Mesendoderm (in vitro differentiated cells): ENCODE data around the gene LGALS1.

ENCODE experiments used
- DNase-seq: peaks from one replicate; pipeline ENCODE4 v3.0.0; 2013
- H2AK5ac ChIP-seq: 2 replicates; pipeline ENCODE4 v1.6.1; 2013; ENCODE audit warnings: low read length, inconsistent platforms
- H2BK120ac ChIP-seq: 2 replicates; pipeline ENCODE4 v1.6.1; 2013; ENCODE audit warnings: low read depth, mild to moderate bottlenecking, low read length, moderate library complexity, mixed read lengths
- H2BK15ac ChIP-seq: replicated peaks from 2 replicates; pipeline ENCODE4 v1.6.1; 2013; ENCODE audit warnings: low read depth, mild to moderate bottlenecking, moderate library complexity
- H2BK5ac ChIP-seq: 2 replicates; pipeline ENCODE4 v1.6.1; 2013; ENCODE audit warnings: low read length, inconsistent platforms
- H3K18ac ChIP-seq: 2 replicates; pipeline ENCODE4 v1.6.1; 2013; ENCODE audit warnings: mild to moderate bottlenecking, low read length, mixed read lengths
- H3K23ac ChIP-seq: one replicate; pipeline ENCODE4 v1.6.1; 2013; ENCODE audit warnings: low read length
- H3K27ac ChIP-seq: 2 replicates; pipeline ENCODE4 v1.5.1; 2013; ENCODE audit warnings: low read depth, mild to moderate bottlenecking, inconsistent platforms, low read length, moderate library complexity
- H3K27me3 ChIP-seq: 2 replicates; pipeline ENCODE4 v1.6.1; 2013; ENCODE audit warnings: low read length, control low read depth, mild to moderate bottlenecking, inconsistent platforms; ENCODE audit not compliant: insufficient read depth, poor library complexity
- H3K36me3 ChIP-seq: 2 replicates; pipeline ENCODE4 v1.6.1; 2013; ENCODE audit warnings: low read length, inconsistent platforms; ENCODE audit not compliant: control insufficient read depth, insufficient read depth
- H3K4ac ChIP-seq: one replicate; pipeline ENCODE4 v1.6.1; 2013; ENCODE audit warnings: low read depth, mild to moderate bottlenecking, low read length, moderate library complexity
- H3K4me1 ChIP-seq: 2 replicates; pipeline ENCODE4 v1.6.1; 2013; ENCODE audit warnings: low read depth, low read length, inconsistent platforms; ENCODE audit not compliant: control insufficient read depth
- H3K4me2 ChIP-seq: 2 replicates; pipeline ENCODE4 v1.6.1; 2013; ENCODE audit warnings: low read length
- H3K4me3 ChIP-seq: 2 replicates; pipeline ENCODE4 v1.5.1; 2013; ENCODE audit warnings: mild to moderate bottlenecking, low read length
- H3K56ac ChIP-seq: one replicate; pipeline ENCODE4 v1.6.1; 2013; ENCODE audit warnings: low read length
- H3K79me1 ChIP-seq: 2 replicates; pipeline ENCODE4 v1.6.1; 2013; ENCODE audit warnings: low read length, inconsistent platforms
- H3K79me2 ChIP-seq: 2 replicates; pipeline ENCODE4 v1.6.1; 2013; ENCODE audit warnings: mild to moderate bottlenecking, low read length; ENCODE audit not compliant: control insufficient read depth, insufficient read depth
- H3K9ac ChIP-seq: 2 replicates; pipeline ENCODE4 v1.6.1; 2013; ENCODE audit warnings: low read length, inconsistent platforms
- H4K5ac ChIP-seq: one replicate; pipeline ENCODE4 v1.6.1; 2013; ENCODE audit warnings: low read length
- H4K8ac ChIP-seq: one replicate; pipeline ENCODE4 v1.6.1; 2013; ENCODE audit warnings: low read depth, mild to moderate bottlenecking, control low read depth, low read length, moderate library complexity
- WGBS: extraction: QIAGEN DNeasy Blood & Tissue Kit; methylation state at CpG from one replicate; pipeline ENCODE4 v1.1.7; 2013; ENCODE audit warnings: low lambda C conversion rate, missing lambda C conversion rate; ENCODE audit not compliant: insufficient coverage; ENCODE audit errors: extremely low coverage; 5-methylcytosine and 5-hydroxymethylcytosine counted together

LGALS1 gene

GRCh38 chr22:37662039-37662438, 13.4 kb upstream of the LGALS1 start:
- Histone ChIP-seq H3K4me2 (no peak overlapping the region), H2BK15ac (no peak overlapping the region), H2AK5ac (no peak overlapping the region), H3K36me3 (no peaks in the 10 kb centered on the region), H3K79me2 (peaks cover 43% of the 10 kb centered on the region), H3K18ac (no peak overlapping the region), H2BK120ac (no peak overlapping the region), H2BK5ac (no peak overlapping the region), H3K27me3 (no peaks in the 10 kb centered on the region), H3K79me1 (peaks cover 34% of the 10 kb centered on the region), H3K27ac (no peak overlapping the region), H3K4ac (no peak overlapping the region), H4K5ac (no peak overlapping the region), H3K56ac (no peak overlapping the region), H4K8ac (no peak overlapping the region), H3K4me1 (peaks cover 4% of the 10 kb centered on the region), H3K23ac (no peak overlapping the region), H3K4me3 (no peak overlapping the region), H3K9ac (no peak overlapping the region)
- DNase-seq, result no peak
- no CpG with 5 or more reads among the region's 5 CpGs for WGBS

- Histone ChIP-seq H3K18ac (no peak overlapping the region), H3K27ac (no peak overlapping the region), H3K4me2 (no peak overlapping the region), H3K36me3 (no peaks in the 10 kb centered on the region), H3K56ac (no peak overlapping the region), H2AK5ac (no peak overlapping the region), H3K27me3 (no peaks in the 10 kb centered on the region), H4K8ac (no peak overlapping the region), H3K79me2 (peaks cover 43% of the 10 kb centered on the region), H3K9ac (no peak overlapping the region), H3K4me3 (no peak overlapping the region), H3K23ac (no peak overlapping the region), H4K5ac (no peak overlapping the region), H2BK15ac (no peak overlapping the region), H3K4me1 (peaks cover 4% of the 10 kb centered on the region), H3K4ac (no peak overlapping the region), H2BK5ac (no peak overlapping the region), H3K79me1 (peaks cover 34% of the 10 kb centered on the region), H2BK120ac (no peak overlapping the region)
- no peak for DNase-seq
- WGBS, result no CpG with 5 or more reads among the region's 16 CpGs
Observed at GRCh38 chr22:37663521-37664140, 11.8 kb upstream of the LGALS1 start.

- Histone ChIP-seq H3K4me3 (no peak overlapping the region), H2BK15ac (no peak overlapping the region), H3K23ac (no peak overlapping the region), H3K18ac (no peak overlapping the region), H3K4ac (no peak overlapping the region), H4K8ac (no peak overlapping the region), H3K4me1 (peaks cover 2% of the 10 kb centered on the region), H3K27me3 (no peaks in the 10 kb centered on the region), H3K79me1 (peaks cover 29% of the 10 kb centered on the region), H3K9ac (no peak overlapping the region), H2AK5ac (no peak overlapping the region), H3K27ac (no peak overlapping the region), H2BK5ac (no peak overlapping the region), H2BK120ac (no peak overlapping the region), H3K4me2 (no peak overlapping the region), H3K56ac (no peak overlapping the region), H4K5ac (no peak overlapping the region), H3K79me2 (peaks cover 38% of the 10 kb centered on the region), H3K36me3 (no peaks in the 10 kb centered on the region)
- no peak for DNase-seq
- WGBS, result no CpG with 5 or more reads among the region's 16 CpGs
Observed at GRCh38 chr22:37664249-37665101, 11.0 kb upstream of the LGALS1 start.

GRCh38 chr22:37665487-37665886, 9.9 kb upstream of the LGALS1 start:
- WGBS, result no CpG with 5 or more reads among the region's 24 CpGs

GRCh38 chr22:37669586-37669985, 5.8 kb upstream of the LGALS1 start:
- Histone ChIP-seq H2BK5ac (no peak overlapping the region), H3K4me2 (no peak overlapping the region), H3K4ac (no peak overlapping the region), H3K4me1 (no peaks in the 10 kb centered on the region), H3K27ac (no peak overlapping the region), H3K23ac (no peak overlapping the region), H3K4me3 (no peak overlapping the region), H3K27me3 (no peaks in the 10 kb centered on the region), H3K56ac (no peak overlapping the region), H2AK5ac (no peak overlapping the region), H3K36me3 (no peaks in the 10 kb centered on the region), H4K5ac (no peak overlapping the region), H2BK15ac (no peak overlapping the region), H3K9ac (no peak overlapping the region), H3K79me2 (peaks cover 4% of the 10 kb centered on the region), H2BK120ac (no peak overlapping the region), H4K8ac (no peak overlapping the region), H3K18ac (no peak overlapping the region), H3K79me1 (peaks cover 6% of the 10 kb centered on the region)
- no CpG with 5 or more reads among the region's 6 CpGs for WGBS
- no peak for DNase-seq

More at GRCh38 chr22:37665487-37665886, 9.9 kb upstream of the LGALS1 start:
- Histone ChIP-seq H3K18ac (no peak overlapping the region), H4K5ac (no peak overlapping the region), H3K4ac (no peak overlapping the region), H2AK5ac (no peak overlapping the region), H4K8ac (no peak overlapping the region), H2BK15ac (no peak overlapping the region), H2BK120ac (no peak overlapping the region), H3K9ac (no peak overlapping the region), H3K79me1 (peaks cover 24% of the 10 kb centered on the region), H3K23ac (no peak overlapping the region), H3K27ac (no peak overlapping the region), H3K27me3 (no peaks in the 10 kb centered on the region), H3K4me3 (no peak overlapping the region), H2BK5ac (no peak overlapping the region), H3K4me1 (no peaks in the 10 kb centered on the region), H3K4me2 (no peak overlapping the region), H3K36me3 (no peaks in the 10 kb centered on the region), H3K56ac (no peak overlapping the region), H3K79me2 (peaks cover 28% of the 10 kb centered on the region)
- no peak for DNase-seq
